Hematopoietic multipotent progenitor cell treated with erythropoietin and hydrocortisone succinate and interleukin-3 and kit ligand, for 17 days (in vitro differentiated cells): ENCODE results near the gene SMURF1.

Source experiments
- DNase-seq: peaks from one replicate; pipeline ENCODE4 v3.0.0-alpha.2; 2015; ENCODE audit warnings: low spot score

Gene SMURF1

DNA sequence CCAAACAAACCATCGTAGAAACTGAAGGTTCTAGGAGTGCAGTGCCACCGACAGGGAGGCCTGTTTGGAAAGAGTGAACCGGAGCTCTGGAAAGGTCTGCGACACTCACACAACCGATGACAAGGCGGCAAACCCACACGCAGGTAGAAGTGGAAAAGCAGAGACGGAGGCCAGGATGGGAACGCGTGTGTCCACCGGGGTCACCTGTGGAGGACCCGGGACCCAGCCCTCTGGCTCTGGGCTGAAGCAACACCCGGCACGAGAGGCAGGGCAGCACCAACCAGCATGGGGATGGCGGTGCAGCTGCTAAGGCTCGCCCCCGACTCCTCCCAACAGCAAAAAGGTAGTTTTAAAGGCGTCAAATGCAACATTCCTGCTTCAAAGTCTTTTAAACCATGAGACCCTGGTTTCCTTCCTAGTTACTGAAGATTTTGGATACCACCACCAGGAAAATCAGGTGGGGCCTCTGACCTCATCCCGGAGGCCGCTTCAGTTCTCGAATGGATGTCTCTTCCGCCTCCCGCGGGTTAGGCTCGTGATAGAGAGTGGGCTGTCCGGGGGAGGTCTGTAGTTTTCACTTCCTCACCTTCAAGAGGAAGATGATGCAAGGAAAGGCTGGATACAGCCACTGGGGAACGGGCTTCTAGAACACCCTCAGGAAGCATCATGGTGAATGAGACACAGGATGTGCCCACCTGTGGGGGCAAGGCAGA is 115.5 kb downstream of the SMURF1 start:
- DNase-seq = no peak

DNA sequence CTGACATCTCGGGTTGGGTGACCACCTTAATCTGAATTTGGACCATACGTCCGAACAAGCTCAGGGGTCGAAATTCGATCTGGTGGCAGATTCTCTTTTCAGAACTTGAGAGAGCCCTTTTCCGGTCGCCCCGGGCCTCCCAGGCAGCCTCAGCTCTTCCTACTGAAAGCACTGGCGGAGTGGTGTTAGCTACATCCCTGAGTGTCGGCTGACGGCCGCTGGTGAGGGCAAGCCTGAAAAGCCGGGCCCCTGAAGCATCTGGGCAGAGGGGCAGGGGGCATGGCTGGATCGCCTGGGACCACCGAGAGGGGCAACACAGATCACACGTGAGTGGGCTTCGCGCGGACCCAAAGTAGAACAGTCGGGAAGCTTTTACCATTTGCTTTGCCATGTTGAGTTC is 116.1 kb downstream of the SMURF1 start:
- DNase-seq = no peak

DNA sequence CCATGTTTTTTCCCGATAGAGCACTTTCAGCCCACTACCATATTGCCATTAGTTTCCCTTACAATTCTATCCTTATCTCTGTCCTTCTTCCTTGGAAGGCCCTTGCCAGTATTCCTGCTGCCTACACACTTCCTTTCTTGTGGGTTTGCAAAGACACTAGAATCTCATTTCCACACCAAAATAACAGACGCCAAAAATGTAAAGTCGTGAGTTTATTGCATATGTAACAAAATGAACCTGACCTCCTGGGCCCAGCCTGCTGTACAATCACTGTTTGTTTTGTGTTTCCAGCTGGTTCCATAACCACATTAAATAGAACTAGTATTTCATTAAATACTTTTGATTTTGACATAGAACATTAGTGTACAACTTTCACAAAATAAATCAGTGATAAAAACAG is 116.7 kb downstream of the SMURF1 start:
- no peak for DNase-seq

- DNase-seq = no peak
Observed at GRCh38 chr7:99024066-99024465, 119.8 kb downstream of the SMURF1 start.

DNA sequence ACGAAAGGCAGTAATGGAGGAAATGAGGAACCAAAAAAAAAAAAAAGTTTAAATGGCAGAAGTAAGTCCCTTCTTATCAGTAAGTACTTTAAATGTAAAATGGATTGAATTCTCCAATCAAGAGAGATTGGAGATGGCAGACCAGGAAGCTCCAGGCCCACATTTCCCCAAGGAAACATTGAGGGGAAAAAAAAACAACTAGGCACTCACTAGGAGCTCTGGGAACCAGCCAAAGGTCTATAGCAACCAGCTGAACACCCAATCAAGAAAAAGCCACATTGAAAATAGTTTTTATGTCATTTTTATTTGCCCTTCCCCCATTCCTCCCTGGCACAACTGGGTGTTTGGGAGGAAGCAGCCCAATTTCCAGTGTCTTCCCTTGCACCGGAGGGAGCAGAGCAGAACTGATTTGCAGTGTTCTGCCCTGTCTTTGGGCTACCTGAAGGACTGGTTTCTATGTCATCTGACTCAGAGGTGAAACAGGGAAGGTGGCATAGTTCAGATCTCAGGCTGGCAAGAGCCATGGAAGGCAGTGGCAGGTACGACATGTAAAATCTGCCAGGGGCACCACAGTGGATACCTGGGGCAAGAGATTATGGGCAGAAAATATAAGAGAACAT is 121.9 kb downstream of the SMURF1 start:
- no peak for DNase-seq

- DNase-seq = no peak
Observed at GRCh38 chr7:99020413-99020715, 123.5 kb downstream of the SMURF1 start.

- no peak for DNase-seq
Observed at GRCh38 chr7:99019523-99020412, 124.1 kb downstream of the SMURF1 start.

GRCh38 chr7:99016196-99016595 is 127.7 kb downstream of the SMURF1 start:
- no peak for DNase-seq

DNA sequence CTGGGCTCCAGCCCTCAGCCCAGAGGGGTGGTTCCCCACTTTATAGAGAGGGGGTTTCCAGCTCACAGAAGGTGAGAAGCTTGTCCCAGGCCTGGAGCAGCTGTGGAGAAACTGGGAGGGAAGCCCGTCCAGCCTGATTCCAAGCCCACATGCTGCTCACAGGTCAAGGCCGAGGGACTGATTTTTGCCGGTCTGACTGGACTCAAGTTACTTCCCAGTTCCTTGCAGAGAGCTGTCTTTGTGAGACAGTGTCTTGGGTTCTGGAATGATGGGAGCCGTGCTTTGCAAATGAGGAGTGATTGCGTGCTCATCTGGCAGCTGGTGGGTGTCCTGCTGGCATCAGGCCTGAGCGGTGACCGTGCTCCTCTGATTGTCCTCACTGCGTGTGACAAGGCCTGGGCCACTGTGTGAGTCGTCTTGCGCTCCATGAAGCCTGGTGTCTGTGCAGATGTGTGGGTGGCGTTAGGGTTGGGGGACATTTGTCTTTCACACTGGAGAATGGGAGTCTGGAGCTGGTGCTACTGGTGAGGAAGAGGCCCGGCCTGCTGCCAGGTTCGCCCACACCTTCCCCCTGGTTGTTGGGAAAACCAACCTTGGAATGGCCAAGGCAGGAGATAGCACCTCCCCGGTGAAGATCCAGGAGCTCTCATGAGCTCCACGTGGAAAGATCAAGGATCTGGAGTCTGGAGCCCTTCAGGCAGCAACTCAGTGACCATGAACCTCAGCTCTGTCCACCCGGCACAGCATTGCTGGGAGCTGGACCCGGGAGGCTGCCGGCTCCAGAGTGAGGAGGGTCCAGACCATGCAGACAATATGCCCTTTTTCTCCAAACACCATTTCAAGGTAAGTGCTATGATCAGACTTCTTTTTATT is 129.6 kb downstream of the SMURF1 start:
- DNase-seq = no peak

- DNase-seq = no peak
Observed at GRCh38 chr7:99013266-99014112, 130.4 kb downstream of the SMURF1 start.

DNA sequence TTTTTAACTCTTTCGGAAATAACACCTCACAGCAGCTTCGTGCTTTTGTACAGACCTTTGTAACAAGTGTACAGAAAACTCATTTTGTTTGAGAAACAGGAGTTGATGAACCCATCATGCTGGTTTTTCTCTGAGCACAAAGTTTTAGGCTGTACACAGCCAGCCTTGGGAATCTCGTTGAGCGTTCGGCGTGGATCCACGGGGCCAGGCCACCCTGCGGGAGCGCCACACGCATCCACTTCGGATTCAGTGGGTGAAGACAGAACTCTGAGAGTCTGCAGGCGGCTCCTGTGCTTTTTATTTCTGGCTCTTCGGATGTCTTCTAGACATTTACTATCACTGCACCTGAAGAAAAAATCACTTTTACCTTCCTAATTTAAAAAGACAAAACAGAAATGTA is 131.2 kb downstream of the SMURF1 start:
- DNase-seq = no peak

DNA sequence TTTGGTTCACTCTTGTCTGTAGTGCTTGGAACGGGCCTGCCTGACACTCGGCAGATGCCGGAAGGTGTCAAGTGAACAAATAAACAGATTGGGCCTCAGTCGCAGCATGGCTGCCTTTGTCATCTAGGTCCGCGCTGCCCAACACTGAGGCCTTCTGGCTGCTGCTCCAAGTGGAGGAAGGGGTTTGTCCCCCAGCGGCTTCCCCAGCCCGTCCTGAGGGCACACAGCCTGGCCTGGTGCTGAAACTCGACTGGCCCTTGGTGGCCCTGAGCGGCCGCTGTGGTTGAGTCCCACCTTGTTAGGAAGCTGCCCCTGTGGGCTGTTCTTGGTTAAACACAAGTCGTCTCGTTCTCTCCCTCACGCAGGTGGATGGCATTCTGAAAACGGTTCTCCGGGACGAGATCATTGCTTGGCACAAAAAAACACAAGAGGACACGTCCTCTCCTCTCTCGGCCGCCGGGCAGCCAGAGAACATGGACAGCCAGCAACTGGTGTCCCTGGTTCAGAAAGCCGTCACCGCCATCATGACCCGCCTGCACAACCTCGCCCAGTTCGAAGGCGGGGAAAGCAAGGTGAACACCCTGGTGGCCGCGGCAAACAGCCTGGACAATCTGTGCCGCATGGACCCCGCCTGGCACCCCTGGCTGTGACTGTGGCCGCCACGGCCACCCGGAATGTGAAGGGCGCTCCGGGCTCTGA is 132.1 kb downstream of the SMURF1 start:
- DNase-seq = no peak

- no peak for DNase-seq
Observed at GRCh38 chr7:99011341-99011705, 132.6 kb downstream of the SMURF1 start.

DNA sequence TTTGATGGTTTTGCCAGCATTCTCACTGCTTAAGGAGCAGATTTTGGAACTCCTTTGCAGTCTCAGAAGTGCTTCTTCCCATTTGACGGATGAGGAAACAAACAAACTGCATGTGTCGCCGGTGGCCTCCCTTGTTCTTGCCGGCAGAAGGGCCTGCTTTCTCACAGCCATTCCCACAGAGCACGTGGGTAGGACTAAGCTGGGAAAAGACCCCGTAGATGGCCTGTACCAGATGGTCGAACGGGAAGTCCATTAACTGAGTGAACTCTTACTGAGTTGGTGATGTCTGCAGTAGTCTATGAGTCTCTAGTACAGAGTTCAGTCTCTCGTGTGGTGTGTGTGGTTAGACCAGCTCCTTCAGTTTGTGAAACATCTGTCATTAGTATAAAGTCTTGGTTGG is 133.6 kb downstream of the SMURF1 start:
- no peak for DNase-seq

- DNase-seq = no peak
Observed at GRCh38 chr7:99008921-99009530, 134.9 kb downstream of the SMURF1 start.

DNA sequence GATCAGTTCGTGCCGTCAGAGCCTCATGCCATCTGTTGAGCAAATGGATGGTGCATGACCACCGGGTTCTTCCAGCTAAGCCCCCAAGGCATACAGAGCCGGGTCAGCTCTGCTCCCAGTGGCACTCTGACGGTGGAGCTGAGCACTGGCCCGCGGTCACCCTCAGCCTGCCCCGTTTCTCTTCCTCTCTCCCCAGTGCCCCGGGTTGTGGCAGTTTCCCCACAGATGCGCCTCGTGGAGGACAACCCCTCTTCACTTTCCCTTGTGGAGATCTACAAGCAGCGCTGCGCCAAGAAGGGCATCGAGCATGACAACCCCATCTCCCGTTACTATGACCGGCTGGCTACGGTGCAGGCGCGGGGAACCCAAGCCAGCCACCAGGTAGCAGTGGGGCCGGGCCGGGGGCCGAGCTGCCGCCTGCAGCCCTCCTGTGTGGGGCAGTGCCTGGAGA is 135.7 kb downstream of the SMURF1 start:
- no peak for DNase-seq

DNA sequence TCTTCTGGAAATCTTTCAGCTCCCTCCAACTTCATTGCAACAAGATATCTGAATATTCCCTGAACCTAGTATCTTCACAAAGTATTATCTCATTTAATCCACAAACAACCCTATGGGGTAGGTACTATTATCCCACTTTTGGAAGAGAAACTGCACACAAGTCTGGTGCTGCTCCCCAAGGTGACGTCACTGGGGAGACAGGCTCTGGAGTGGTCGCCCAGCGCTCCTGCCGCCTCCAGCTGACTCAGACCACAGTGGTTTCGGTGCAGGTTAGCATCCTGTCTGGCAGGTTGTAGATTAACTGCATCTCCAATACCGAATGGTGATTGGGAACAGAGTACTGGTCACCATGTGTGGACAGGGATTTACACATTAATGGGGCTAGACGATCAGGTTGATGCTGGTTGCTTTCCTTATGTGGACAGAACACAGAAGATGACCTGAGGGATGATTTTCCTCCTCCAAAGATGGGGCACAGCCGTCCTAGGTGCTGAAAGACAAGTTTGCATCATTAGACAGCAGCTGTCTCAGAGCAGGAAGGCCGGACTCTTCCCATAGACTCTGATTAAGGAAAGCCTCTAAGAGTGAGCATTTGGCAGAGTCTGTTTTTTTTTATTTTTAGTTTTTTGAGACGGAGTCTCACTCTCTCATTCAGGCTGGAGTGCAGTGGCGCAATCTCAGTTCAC is 137.0 kb downstream of the SMURF1 start:
- DNase-seq = no peak

DNA sequence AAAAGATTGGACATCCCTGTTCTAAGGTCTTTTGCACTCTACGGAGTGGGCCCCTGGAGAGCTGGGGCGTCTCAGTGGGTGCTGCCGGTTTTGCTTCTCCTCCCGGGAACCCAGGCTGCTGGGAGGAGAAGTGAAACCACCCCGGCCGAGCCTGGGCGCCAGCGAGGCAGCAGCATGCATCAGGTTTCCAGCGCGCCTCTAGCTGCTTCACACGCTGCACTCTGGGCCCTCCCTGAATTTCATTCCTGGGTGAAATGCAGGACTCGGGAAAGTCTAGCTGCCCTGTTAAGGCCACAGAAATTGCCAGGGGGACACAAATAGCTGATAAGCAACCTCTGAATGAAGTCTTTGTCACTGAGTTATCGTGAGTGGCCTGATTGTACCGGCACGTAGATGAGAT is 138.1 kb downstream of the SMURF1 start:
- DNase-seq = no peak

DNA sequence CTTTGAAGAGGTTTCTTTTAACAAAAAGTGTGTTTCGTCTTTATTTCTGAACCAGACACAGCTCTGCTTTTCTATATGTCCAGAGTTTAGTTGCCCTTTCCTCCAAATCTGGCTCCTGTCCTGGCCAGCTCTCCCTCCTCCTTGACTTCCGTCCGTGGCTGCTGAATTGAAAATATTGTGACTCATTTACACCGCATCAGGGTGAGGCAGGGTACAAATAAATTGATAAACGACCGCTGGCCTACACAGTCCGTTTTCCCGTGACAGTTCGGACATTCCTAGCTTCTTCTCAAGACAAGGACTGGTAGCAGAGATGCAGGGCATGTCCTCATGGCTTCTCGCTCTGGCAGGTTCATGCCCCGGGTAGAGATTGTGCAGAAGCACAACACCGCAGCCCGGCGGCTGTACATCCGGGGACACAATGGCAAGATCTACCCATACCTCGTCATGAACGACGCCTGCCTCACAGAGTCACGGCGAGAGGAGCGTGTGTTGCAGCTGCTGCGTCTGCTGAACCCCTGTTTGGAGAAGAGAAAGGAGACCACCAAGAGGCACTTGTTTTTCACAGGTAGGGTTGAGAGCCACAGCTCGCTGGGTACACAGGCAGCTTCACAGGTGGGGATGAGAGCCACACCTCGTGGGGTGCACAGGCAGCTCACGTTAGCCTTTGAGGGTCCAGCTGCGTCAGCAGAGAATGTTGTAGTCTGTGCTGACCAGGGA is 139.0 kb downstream of the SMURF1 start:
- DNase-seq = no peak
